Left lung (tissue), 10 donors: ENCODE measurements around the gene GALNTL6. TPM values are rescaled to one million over a fixed set of nuclear protein-coding genes. Genes with fewer than 3 reads are reported as not detected.

Source experiments
- ATAC-seq: fragments of 200-7000 bp; cut with Tn5 transposase; one replicate; pipeline ENCODE4 v1.9.1; 2020; ENCODE audit warnings: moderate library complexity
- DNase-seq, 4 donors: peaks; one replicate each; pipeline ENCODE4 v3.0.0-alpha.2; 2013 to 2020
- H3K27ac ChIP-seq, 2 donors: fragments of 200-600 bp; sonication (generic) in 1 of 2; one replicate each; pipeline versions ENCODE4 v1.5.0 to v1.8.0; 2020 to 2021
- H3K27me3 ChIP-seq, 2 donors: fragments of 200-600 bp; sonication (generic) in 1 of 2; one replicate each; pipeline versions ENCODE4 v1.5.0 to v1.8.0; 2020 to 2021
- H3K36me3 ChIP-seq, 2 donors: fragments of 200-600 bp; sonication (generic) in 1 of 2; one replicate each; pipeline versions ENCODE4 v1.5.0 to v1.8.0; 2020 to 2021
- H3K4me1 ChIP-seq, 2 donors: fragments of 200-600 bp; one replicate each; pipeline ENCODE4 v1.8.0; 2021
- H3K4me3 ChIP-seq, 2 donors: fragments of 200-600 bp; sonication (generic) in 1 of 2; one replicate each; pipeline versions ENCODE4 v1.5.0 to v1.8.0; 2020 to 2021; ENCODE audit warnings: mild to moderate bottlenecking in 1 of 2
- H3K9me3 ChIP-seq, 2 donors: fragments of 200-600 bp; sonication (generic) in 1 of 2; one replicate each; pipeline versions ENCODE4 v1.5.0 to v1.8.0; 2020 to 2021
- CTCF ChIP-seq, 2 donors: fragments of 200-600 bp; sonication (generic) in 1 of 2; IDR thresholded peaks; one replicate each; pipeline versions ENCODE4 v1.5.0 to v1.8.0; 2021; ENCODE audit warnings: antibody characterized with exemption in 2 of 2
- intact Hi-C, 2 donors: fragments of 100-400 bp; cut with DNase I; formaldehyde crosslinking; loops; one replicate each; pipeline versions ENCODE4 v1.11.2 to v1.14.2; 2022
- polyA plus RNA-seq, 6 donors: library from polyadenylated mRNA; unstranded; fragments of 120-200 nt; gene quantifications; one replicate each; pipeline ENCODE4 v1.2.1, GENCODE V29; 2013; ENCODE audit not compliant: insufficient read length in 6 of 6
- total RNA-seq, 2 donors: library from RNA; stranded (reverse); fragmentation: NEBNext Ultra II Directional; extraction: Animal tissue kit (Norgen Biotek cat#: 25700); gene quantifications; one replicate each; pipeline ENCODE4 v1.2.1, GENCODE V29; 2021
- donor health status: DM: no; HTN: yes; CAD: no.
- donor health status: DM: no; HTN: no; CAD: no.

Gene GALNTL6
- total and polyA plus RNA-seq, 8 donors: 0.11 to 0.16 (median 0.13) TPM; not detected in 5

- no peak overlapping the region for H3K27ac ChIP-seq
- no peak for TF ChIP-seq CTCF (IDR thresholded peaks at IDR 0.05)
- H3K9me3 ChIP-seq: no peaks in the 10 kb centered on the region
- DNase-seq: no peak
- H3K36me3 ChIP-seq: no peaks in the 10 kb centered on the region
- intact Hi-C loops: no loop called here
- peaks cover 0 to 8% of the 10 kb centered on the region in 2 donors for H3K4me1 ChIP-seq
- H3K4me3 ChIP-seq: no peak overlapping the region
- no peaks in the 10 kb centered on the region for H3K27me3 ChIP-seq
- peak; percentile 18 for ATAC-seq
Observed at GRCh38 chr4:173001571-173001970, 1188.4 kb downstream of the GALNTL6 start.

DNA sequence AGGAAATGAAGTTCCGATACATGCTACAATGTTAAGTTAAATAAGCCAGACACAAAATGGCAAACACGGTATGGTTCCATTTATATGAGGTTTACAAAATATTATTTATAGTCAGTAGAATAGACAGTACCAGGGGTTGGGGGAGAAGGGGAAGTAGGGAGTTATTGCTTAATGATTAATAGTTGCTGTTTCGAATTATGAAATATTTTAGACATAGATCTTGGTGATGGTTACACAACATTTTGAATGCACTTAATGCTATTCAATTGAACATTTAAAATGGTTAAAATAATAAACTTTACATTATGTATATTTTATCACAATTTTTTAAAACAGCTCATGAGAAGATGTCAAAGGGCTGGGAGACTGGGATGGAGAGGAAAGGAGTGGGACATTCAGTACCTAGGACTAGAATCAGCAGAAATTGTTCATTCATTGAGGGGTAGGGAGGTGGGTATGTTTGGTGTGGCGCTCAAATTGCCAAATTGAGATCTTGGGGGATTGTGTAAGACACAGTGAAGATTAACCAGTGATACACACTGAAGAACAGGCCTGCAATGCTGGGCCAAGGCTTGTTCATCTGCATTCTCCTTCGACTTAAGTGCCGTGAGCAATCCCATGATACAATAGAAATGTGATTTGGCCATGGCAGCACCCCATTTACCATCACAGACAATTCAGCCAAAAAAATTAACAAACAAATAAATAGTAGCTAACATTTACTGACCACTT lies 1189.8 kb downstream of the GALNTL6 start:
- intact Hi-C loops: no loop called here
- H3K4me1 ChIP-seq: peaks cover 0 to 8% of the 10 kb centered on the region in 2 donors
- TF ChIP-seq CTCF (IDR thresholded peaks at IDR 0.05): no peak
- DNase-seq (no peak), ATAC-seq (no peak)
- H3K9me3 ChIP-seq: no peaks in the 10 kb centered on the region
- H3K27ac ChIP-seq: no peak overlapping the region
- no peaks in the 10 kb centered on the region for H3K36me3 ChIP-seq
- no peaks in the 10 kb centered on the region for H3K27me3 ChIP-seq
- H3K4me3 ChIP-seq: no peak overlapping the region

DNA sequence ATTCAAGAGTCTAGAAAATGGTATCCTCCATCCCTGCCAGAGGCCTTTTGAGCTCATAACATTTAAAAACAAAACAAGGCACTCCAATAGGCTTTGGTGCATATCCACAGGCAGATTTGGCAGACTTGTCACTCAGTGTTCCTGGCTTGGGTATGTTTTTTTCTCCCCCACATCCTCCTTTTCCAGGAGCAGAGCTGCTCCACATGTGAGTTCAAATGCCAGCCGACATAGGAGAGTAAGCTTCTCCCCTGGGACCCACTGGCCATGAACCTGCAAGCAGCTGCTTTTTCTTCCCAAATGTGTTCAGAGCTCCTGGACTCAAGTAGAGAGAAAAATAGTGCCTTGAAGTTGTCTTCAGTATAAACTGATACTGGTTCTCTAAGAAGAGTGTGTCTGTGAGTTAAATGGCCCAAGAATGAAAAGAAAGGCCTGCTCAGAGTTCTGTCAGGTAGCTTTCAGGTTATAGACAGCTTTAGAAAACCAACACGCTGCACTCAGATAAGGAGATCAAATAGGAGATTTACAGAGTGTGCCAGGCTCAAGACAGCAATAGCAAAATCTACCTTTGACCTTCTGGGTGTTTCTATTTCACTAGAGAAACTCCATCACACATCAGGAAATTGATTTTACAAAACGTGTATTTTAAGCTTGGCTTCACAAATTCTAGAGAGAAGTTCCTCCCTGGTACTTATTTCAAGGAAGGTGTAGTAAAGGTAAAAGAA lies 1192.9 kb downstream of the GALNTL6 start:
- ATAC-seq: no peak

DNA sequence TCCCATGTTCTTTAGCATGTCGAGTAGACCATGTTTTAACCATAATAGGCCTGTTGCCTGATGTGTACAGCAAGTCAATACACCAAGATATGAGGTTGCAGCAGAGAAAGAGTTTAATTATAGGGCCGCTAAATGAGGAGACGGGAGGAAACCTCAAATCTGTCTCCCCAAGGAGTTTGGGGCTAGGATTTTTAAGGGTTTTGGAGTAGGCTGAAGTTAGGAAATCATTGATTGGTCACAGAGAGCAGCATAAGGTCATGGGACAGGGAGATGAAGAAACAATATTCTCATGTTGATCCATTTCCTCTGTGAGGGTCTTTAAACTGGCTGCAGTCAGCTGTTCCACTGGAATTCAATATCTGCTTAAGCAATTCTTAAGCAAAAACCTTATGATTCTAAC lies 1195.2 kb downstream of the GALNTL6 start:
- intact Hi-C loops: no loop called here
- H3K27ac ChIP-seq: no peak overlapping the region
- no peak for TF ChIP-seq CTCF (IDR thresholded peaks at IDR 0.05)

More for the DNA sequence above, 1192.9 kb downstream of the GALNTL6 start:
- DNase-seq: no peak
- Histone ChIP-seq H3K36me3 (no peaks in the 10 kb centered on the region), H3K9me3 (no peaks in the 10 kb centered on the region), H3K4me1 (peaks cover 0 to 8% of the 10 kb centered on the region in 2 donors), H3K4me3 (no peak overlapping the region), H3K27ac (no peak overlapping the region), H3K27me3 (no peaks in the 10 kb centered on the region)
- intact Hi-C loops: no loop called here
- no peak for TF ChIP-seq CTCF (IDR thresholded peaks at IDR 0.05)

DNA sequence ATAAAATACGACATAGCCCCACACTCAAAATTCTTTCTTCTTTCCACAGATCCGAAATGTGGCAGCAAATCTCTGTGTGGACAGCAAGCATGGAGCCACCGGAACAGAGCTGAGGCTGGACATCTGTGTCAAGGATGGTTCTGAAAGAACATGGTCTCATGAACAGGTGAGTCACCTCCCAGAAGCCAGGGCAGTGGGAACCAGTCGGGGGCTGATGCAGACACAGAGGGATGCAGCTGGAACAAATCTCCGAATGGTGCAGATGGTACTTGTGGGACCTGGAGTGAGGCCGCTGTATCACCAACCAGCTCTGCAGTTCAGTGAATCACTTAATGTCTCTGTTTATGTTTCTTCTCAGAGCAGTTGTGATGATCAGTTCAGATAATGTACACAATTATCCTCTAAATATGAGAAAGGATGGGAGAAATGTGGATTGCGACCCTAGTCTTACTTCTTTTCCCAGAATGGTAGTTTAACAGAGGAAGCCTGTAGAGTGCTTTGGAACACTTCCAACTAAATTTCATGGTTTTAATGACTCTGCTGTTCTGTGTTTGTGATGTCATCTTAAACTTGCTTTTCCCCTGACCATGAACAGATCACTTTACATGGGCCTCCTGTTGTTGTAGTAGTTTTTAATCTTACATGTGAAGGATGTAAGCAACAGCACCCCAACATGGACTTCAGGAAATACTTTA lies 1196.1 kb downstream of the GALNTL6 start:
- no peaks in the 10 kb centered on the region for H3K27me3 ChIP-seq
- H3K36me3 ChIP-seq: no peaks in the 10 kb centered on the region
- no peak for DNase-seq
- H3K4me1 ChIP-seq: no peaks in the 10 kb centered on the region
- no peak for TF ChIP-seq CTCF (IDR thresholded peaks at IDR 0.05)
- no peak overlapping the region for H3K4me3 ChIP-seq
- intact Hi-C loops: no loop called here
- no peak for ATAC-seq
- H3K27ac ChIP-seq: no peak overlapping the region
- no peaks in the 10 kb centered on the region for H3K9me3 ChIP-seq

More for the DNA sequence above, 1195.2 kb downstream of the GALNTL6 start:
- H3K36me3 ChIP-seq: no peaks in the 10 kb centered on the region
- DNase-seq: no peak
- no peak for ATAC-seq
- H3K27me3 ChIP-seq: no peaks in the 10 kb centered on the region
- no peaks in the 10 kb centered on the region for H3K4me1 ChIP-seq
- H3K9me3 ChIP-seq: no peaks in the 10 kb centered on the region
- no peak overlapping the region for H3K4me3 ChIP-seq
